Keratinocyte (primary cell): Measurements from ENCODE around the gene PDGFRA. TPM values are rescaled to one million over a fixed set of nuclear protein-coding genes. Genes with fewer than 3 reads are reported as not detected.

Source experiments
- DNase-seq: peaks from one replicate; pipeline ENCODE4 v3.0.0-alpha.2; 2011; ENCODE audit warnings: low read depth, missing footprints, low spot score
- FAIRE-seq: peaks from 2 replicates; lab custom pipeline; 2011; peaks lifted over from hg19 to GRCh38; lab: Jason Lieb, UNC
- H2AFZ ChIP-seq: 2 replicates; pipeline ENCODE4 v1.6.0; 2012; ENCODE audit warnings: low read length, control low read depth, inconsistent platforms; ENCODE audit not compliant: control insufficient read depth
- H3K27ac ChIP-seq: 2 replicates; pipeline ENCODE4 v1.5.1; 2011; ENCODE audit warnings: low read length; ENCODE audit not compliant: control insufficient read depth, insufficient read depth
- H3K27me3 ChIP-seq: 3 replicates; pipeline ENCODE4 v1.6.0; 2011; ENCODE audit warnings: low read length; ENCODE audit not compliant: control insufficient read depth, insufficient read depth; ENCODE audit errors: extremely low read depth
- H3K36me3 ChIP-seq, 2 experiments: 2 replicates in 1 of 2; 3 replicates in 1 of 2; pipeline ENCODE4 v1.5.1; 2011; ENCODE audit warnings: low read length in 2 of 2, mild to moderate bottlenecking in 1 of 2; ENCODE audit not compliant: control insufficient read depth in 2 of 2, insufficient read depth in 2 of 2; ENCODE audit errors: extremely low read depth in 1 of 2
- H3K4me1 ChIP-seq: 3 replicates; pipeline ENCODE4 v1.5.1; 2011; ENCODE audit warnings: low read length; ENCODE audit not compliant: control insufficient read depth, insufficient read depth; ENCODE audit errors: extremely low read depth
- H3K4me2 ChIP-seq: 3 replicates; pipeline ENCODE4 v1.6.0; 2011; ENCODE audit warnings: low read depth, low read length; ENCODE audit not compliant: control insufficient read depth, insufficient read depth; ENCODE audit errors: extremely low read depth
- H3K4me3 ChIP-seq, 3 experiments: fragments of 200-600 bp in 1 of 3; sonication (generic) in 1 of 3; 2 replicates in 2 of 3; 3 replicates in 1 of 3; pipeline ENCODE4 v1.5.1; 2011 to 2016; ENCODE audit warnings: low read length in 3 of 3, mild to moderate bottlenecking in 3 of 3, control low read depth in 2 of 3, inconsistent platforms in 1 of 3, low read depth in 1 of 3, mixed read lengths in 1 of 3, mixed run types in 1 of 3, moderate library complexity in 1 of 3; ENCODE audit not compliant: control insufficient read depth in 2 of 3, insufficient read depth in 2 of 3; ENCODE audit errors: extremely low read depth in 1 of 3
- H3K79me2 ChIP-seq: 2 replicates; pipeline ENCODE4 v1.6.0; 2012; ENCODE audit warnings: low read length; ENCODE audit not compliant: control insufficient read depth, insufficient read depth
- H3K9ac ChIP-seq: 3 replicates; pipeline ENCODE4 v1.6.0; 2011; ENCODE audit warnings: low read length; ENCODE audit not compliant: control insufficient read depth, insufficient read depth; ENCODE audit errors: extremely low read depth
- H3K9me1 ChIP-seq: 3 replicates; pipeline ENCODE4 v1.6.0; 2011; ENCODE audit warnings: low read length; ENCODE audit not compliant: control insufficient read depth, insufficient read depth; ENCODE audit errors: extremely low read depth
- H3K9me3 ChIP-seq: 2 replicates; pipeline ENCODE4 v1.5.1; 2012; ENCODE audit warnings: low read depth, low read length; ENCODE audit not compliant: control insufficient read depth
- H4K20me1 ChIP-seq: 3 replicates; pipeline ENCODE4 v1.6.0; 2011; ENCODE audit warnings: low read length; ENCODE audit not compliant: control insufficient read depth, insufficient read depth; ENCODE audit errors: extremely low read depth
- CTCF ChIP-seq, 3 experiments: IDR thresholded peaks in 1 of 3; conservative IDR thresholded peaks in 1 of 3; optimal IDR thresholded peaks in 1 of 3; 2 replicates in 2 of 3; 3 replicates in 1 of 3; pipeline versions ENCODE3 to v1.5.1; 2011; ENCODE audit warnings: low read length in 3 of 3, mild to moderate bottlenecking in 3 of 3, moderate library complexity in 2 of 3, control low read depth in 1 of 3, inconsistent platforms in 1 of 3; ENCODE audit not compliant: insufficient read depth in 2 of 3; ENCODE audit errors: extremely low read depth in 1 of 3
- EZH2 ChIP-seq: IDR thresholded peaks from one replicate; pipeline ENCODE4 v1.6.1; 2012; ENCODE audit warnings: inconsistent platforms, mild to moderate bottlenecking, low read length, moderate library complexity
- dilution Hi-C: fragments of 300-500 bp; cut with MboI; formaldehyde crosslinking; loops from one replicate; pipeline ENCODE4 v1.7.0; 2020; ENCODE audit warnings: low sequenced_read_pairs; ENCODE audit not compliant: extremely low pct_ligation_motif_present
- polyA plus RNA-seq, 5 experiments: library from polyadenylated mRNA; depleted of rRNA in 3 of 5; stranded (reverse) in 3 of 5; stranded (forward) in 1 of 5; unstranded in 1 of 5; fragments of >200 nt; gene quantifications; 1 replicate in 1 of 5; 2 replicates in 3 of 5; 3 replicates in 1 of 5; pipeline versions ENCODE4 v1.2.1 to v1.2.3, GENCODE V29; 2011 to 2012; ENCODE audit warnings: missing spikeins in 2 of 5, low read depth in 1 of 5, low replicate concordance in 1 of 5

The PDGFRA gene
- polyA plus RNA-seq, 1 donor (not counting 4 experiments of a cell fraction or from before 2014, with no cell fraction given) = 0.22 TPM

- Histone ChIP-seq H3K36me3 (no peaks in the 10 kb centered on the region), H3K27me3 (no peaks in the 10 kb centered on the region), H3K79me2 (no peaks in the 10 kb centered on the region), H2AFZ (no peak overlapping the region), H3K9me1 (no peaks in the 10 kb centered on the region), H3K4me3 (no peak overlapping the region), H3K9me3 (no peaks in the 10 kb centered on the region), H3K27ac (no peak overlapping the region), H3K4me1 (no peaks in the 10 kb centered on the region), H3K9ac (no peak overlapping the region), H3K4me2 (no peak overlapping the region), H4K20me1 (no peaks in the 10 kb centered on the region)
- FAIRE-seq = no peak
- DNase-seq = no peak
- TF ChIP-seq CTCF (optimal IDR thresholded peaks at IDR 0.05 in 1 of 3, IDR thresholded peaks at IDR 0.05 in 1 of 3, conservative IDR thresholded peaks at IDR 0.05 in 1 of 3; ENCODE audit: extremely low read depth in 1 of 3, insufficient read depth in 2 of 3, low read length in 3 of 3) = no peak
- dilution Hi-C loops = no loop called here
These were observed 42.7 kb upstream of the PDGFRA start for GRCh38 chr4:54186371-54186770.

- Histone ChIP-seq H3K4me1 (no peaks in the 10 kb centered on the region), H3K9ac (no peak overlapping the region), H3K27me3 (no peaks in the 10 kb centered on the region), H3K79me2 (no peaks in the 10 kb centered on the region), H3K4me2 (no peak overlapping the region), H3K4me3 (no peak overlapping the region), H2AFZ (no peak overlapping the region), H3K27ac (no peak overlapping the region), H3K9me1 (no peaks in the 10 kb centered on the region), H3K36me3 (no peaks in the 10 kb centered on the region), H4K20me1 (no peaks in the 10 kb centered on the region), H3K9me3 (no peaks in the 10 kb centered on the region)
- DNase-seq (no peak), FAIRE-seq (no peak)
- dilution Hi-C loops = no loop called here
- TF ChIP-seq EZH2 (no peak), CTCF (optimal IDR thresholded peaks at IDR 0.05 in 1 of 3, IDR thresholded peaks at IDR 0.05 in 1 of 3, conservative IDR thresholded peaks at IDR 0.05 in 1 of 3; ENCODE audit: extremely low read depth in 1 of 3, insufficient read depth in 2 of 3, low read length in 3 of 3) (no peak)
These were observed 41.9 kb upstream of the PDGFRA start for GRCh38 chr4:54187148-54187547.
